Ishikawa (cell line): ENCODE data around the gene HTD2.
A peak's percentile ranks its signal among the peaks of the same experiment; 100 is the strongest.

Experiments used
- CEBPB ChIP-seq: IDR thresholded peaks from 2 replicates; pipeline ENCODE4 v1.6.1; 2012
- CREB1 ChIP-seq: IDR thresholded peaks from 2 replicates; pipeline ENCODE4 v1.6.1; 2012; ENCODE audit warnings: low read depth
- EGR1 ChIP-seq: IDR thresholded peaks from 2 replicates; pipeline ENCODE4 v1.6.1; 2012
- EP300 ChIP-seq: IDR thresholded peaks from 2 replicates; pipeline ENCODE4 v1.6.1; 2012; ENCODE audit warnings: borderline replicate concordance
- FOXM1 ChIP-seq: IDR thresholded peaks from 2 replicates; pipeline ENCODE4 v1.6.1; 2012; ENCODE audit warnings: low read depth, borderline replicate concordance
- MAX ChIP-seq: IDR thresholded peaks from 2 replicates; pipeline ENCODE4 v1.6.1; 2012
- NFIC ChIP-seq: IDR thresholded peaks from 2 replicates; pipeline ENCODE4 v1.6.1; 2012
- RAD21 ChIP-seq: IDR thresholded peaks from 2 replicates; pipeline ENCODE4 v1.6.1; 2012; ENCODE audit warnings: low read depth
- REST ChIP-seq: IDR thresholded peaks from 2 replicates; pipeline ENCODE4 v1.6.1; 2012; ENCODE audit warnings: low read depth, mild to moderate bottlenecking
- TAF1 ChIP-seq: IDR thresholded peaks from 2 replicates; pipeline ENCODE4 v1.6.1; 2012; ENCODE audit warnings: low read depth, mild to moderate bottlenecking
- TCF12 ChIP-seq: IDR thresholded peaks from 2 replicates; pipeline ENCODE4 v1.6.1; 2012; ENCODE audit warnings: low read depth
- TEAD4 ChIP-seq: IDR thresholded peaks from 2 replicates; pipeline ENCODE4 v1.6.1; 2012
- USF1 ChIP-seq: IDR thresholded peaks from 2 replicates; pipeline ENCODE4 v1.6.1; 2012
- YY1 ChIP-seq: IDR thresholded peaks from 2 replicates; pipeline ENCODE4 v1.6.1; 2012; ENCODE audit warnings: low read depth
- ZBTB7A ChIP-seq: IDR thresholded peaks from 2 replicates; pipeline ENCODE4 v1.6.1; 2012; ENCODE audit warnings: low read depth

HTD2 gene

GRCh38 chr3:58266577-58266976, 39.7 kb upstream of the HTD2 start:
- TF ChIP-seq TEAD4 (no peak), ZBTB7A (no peak), USF1 (no peak), EP300 (no peak), NFIC (no peak), FOXM1 (no peak), RAD21 (no peak), CEBPB (no peak)

GRCh38 chr3:58269356-58269755, 37.0 kb upstream of the HTD2 start:
- TF ChIP-seq TAF1 (no peak), USF1 (no peak), TCF12 (no peak), CREB1 (no peak), NFIC (no peak), YY1 (no peak), FOXM1 (no peak), RAD21 (no peak), EP300 (no peak), REST (no peak), TEAD4 (no peak), ZBTB7A (no peak), MAX (no peak), CEBPB (no peak), EGR1 (no peak)

GRCh38 chr3:58270485-58270884, 35.8 kb upstream of the HTD2 start:
- TF ChIP-seq MAX: no peak
- no peak for TF ChIP-seq ZBTB7A
- no peak for TF ChIP-seq REST
- no peak for TF ChIP-seq USF1
- TF ChIP-seq CREB1: no peak
- TF ChIP-seq TCF12: no peak
- TF ChIP-seq EGR1: no peak
- TF ChIP-seq YY1: no peak
- no peak for TF ChIP-seq FOXM1
- TF ChIP-seq CEBPB: no peak
- TF ChIP-seq TEAD4: no peak
- no peak for TF ChIP-seq RAD21
- TF ChIP-seq NFIC: no peak
- TF ChIP-seq TAF1: no peak

- TF ChIP-seq NFIC (peak; percentile 27; the same call in 1 of the 2 replicates), FOXM1 (no peak), CEBPB (peak; percentile 83)
Measured at GRCh38 chr3:58271901-58272501, 34.3 kb upstream of the HTD2 start.

- TF ChIP-seq TAF1: no peak
Measured at GRCh38 chr3:58272891-58273290, 33.4 kb upstream of the HTD2 start.

GRCh38 chr3:58274027-58274614, 32.2 kb upstream of the HTD2 start:
- TF ChIP-seq TCF12: no peak
- TF ChIP-seq YY1: no peak
- no peak for TF ChIP-seq ZBTB7A
- TF ChIP-seq EGR1: no peak
- no peak for TF ChIP-seq REST
- no peak for TF ChIP-seq TAF1
- TF ChIP-seq CEBPB: no peak
- TF ChIP-seq CREB1: no peak
- no peak for TF ChIP-seq EP300
- TF ChIP-seq FOXM1: no peak
- no peak for TF ChIP-seq NFIC
- TF ChIP-seq USF1: no peak
- TF ChIP-seq RAD21: no peak
- TF ChIP-seq TEAD4: no peak
- no peak for TF ChIP-seq MAX
